Neural progenitor cell (in vitro differentiated cells): ENCODE data around the gene STMN3. TPM values are rescaled to one million over a fixed set of nuclear protein-coding genes. Genes with fewer than 3 reads are reported as not detected.

ENCODE experiments used
- DNase-seq: peaks from one replicate; pipeline ENCODE4 v3.0.0-alpha.2; 2016; ENCODE audit warnings: low spot score
- H2AFZ ChIP-seq: fragments of 200-600 bp; sonication (generic); replicated peaks from 2 replicates; pipeline ENCODE4 v1.6.1; 2016; ENCODE audit warnings: antibody characterized with exemption
- H3F3A ChIP-seq: fragments of 200-600 bp; sonication (generic); 2 replicates; pipeline ENCODE4 v1.6.1; 2016; ENCODE audit warnings: antibody characterized with exemption, low read depth
- H3K27ac ChIP-seq: fragments of 200-600 bp; sonication (generic); 2 replicates; pipeline ENCODE4 v1.5.1; 2016; ENCODE audit warnings: mild to moderate bottlenecking
- H3K27me3 ChIP-seq: fragments of 200-600 bp; sonication (generic); 2 replicates; pipeline ENCODE4 v1.6.1; 2016; ENCODE audit warnings: mild to moderate bottlenecking, moderate library complexity
- H3K36me3 ChIP-seq: fragments of 200-600 bp; sonication (generic); 2 replicates; pipeline ENCODE4 v1.5.1; 2016
- H3K4me1 ChIP-seq: fragments of 200-600 bp; sonication (generic); 2 replicates; pipeline ENCODE4 v1.6.1; 2016; ENCODE audit warnings: mixed run types
- H3K4me2 ChIP-seq: fragments of 200-600 bp; sonication (generic); 2 replicates; pipeline ENCODE4 v1.6.1; 2016
- H3K4me3 ChIP-seq: fragments of 200-600 bp; sonication (generic); 2 replicates; pipeline ENCODE4 v1.5.1; 2016
- H3K79me2 ChIP-seq: fragments of 200-600 bp; sonication (generic); 2 replicates; pipeline ENCODE4 v1.6.1; 2016; ENCODE audit warnings: low read depth
- H3K9ac ChIP-seq: fragments of 200-600 bp; sonication (generic); 2 replicates; pipeline ENCODE4 v1.6.1; 2016
- H3K9me3 ChIP-seq: fragments of 200-600 bp; sonication (generic); 2 replicates; pipeline ENCODE4 v1.5.1; 2016; ENCODE audit warnings: low read depth
- H4K20me1 ChIP-seq: fragments of 200-600 bp; sonication (generic); 2 replicates; pipeline ENCODE4 v1.6.1; 2016; ENCODE audit warnings: low read depth
- H3K27ac Mint-ChIP-seq: 3 replicates; pipeline ENCODE4 v1.8.0; 2021; ENCODE audit warnings: mixed read lengths
- H3K27me3 Mint-ChIP-seq: 2 replicates; pipeline ENCODE4 v1.8.0; 2022; ENCODE audit warnings: low read depth, mild to moderate bottlenecking, inconsistent platforms, moderate library complexity, mixed read lengths; ENCODE audit not compliant: insufficient read depth
- H3K36me3 Mint-ChIP-seq: 3 replicates; pipeline ENCODE4 v1.8.0; 2021; ENCODE audit warnings: mixed read lengths
- H3K4me1 Mint-ChIP-seq: 3 replicates; pipeline ENCODE4 v1.8.0; 2021; ENCODE audit warnings: mixed read lengths
- H3K4me3 Mint-ChIP-seq: 3 replicates; pipeline ENCODE4 v1.8.0; 2021; ENCODE audit warnings: mild to moderate bottlenecking, moderate library complexity, mixed read lengths
- H3K9me3 Mint-ChIP-seq: 3 replicates; pipeline ENCODE4 v1.8.0; 2020; ENCODE audit warnings: mixed read lengths
- CTCF ChIP-seq: fragments of 200-600 bp; sonication (generic); IDR thresholded peaks from 2 replicates; pipeline ENCODE4 v1.5.1; 2017; ENCODE audit warnings: antibody characterized with exemption, mild to moderate bottlenecking
- EZH2 ChIP-seq: fragments of 200-600 bp; sonication (generic); IDR thresholded peaks from 2 replicates; pipeline ENCODE4 v1.6.1; 2017; ENCODE audit warnings: antibody characterized with exemption, mild to moderate bottlenecking, moderate library complexity
- EZH2phosphoT487 ChIP-seq: fragments of 200-600 bp; sonication (generic); IDR thresholded peaks from 2 replicates; pipeline ENCODE4 v1.6.1; 2017; ENCODE audit warnings: antibody characterized with exemption
- total RNA-seq: library from RNA; depleted of rRNA; stranded (reverse); fragments of >200 nt; gene quantifications from 2 replicates; pipeline ENCODE4 v1.2.3, GENCODE V29; 2015; ENCODE audit warnings: low replicate concordance

Gene STMN3
- total RNA-seq, 1 donor from 2014 or later: 3.3 TPM

- TF ChIP-seq CTCF (no peak), EZH2phosphoT487 (no peak), EZH2 (no peak)
- H3K4me1 Mint-ChIP-seq: peaks cover 3% of the 10 kb centered on the region
- DNase-seq: no peak
- no peaks in the 10 kb centered on the region for H3K27me3 ChIP-seq
- H3K27me3 Mint-ChIP-seq: peaks cover 6% of the 10 kb centered on the region
- H3K36me3 Mint-ChIP-seq: peaks cover 2% of the 10 kb centered on the region
- H3K9me3 Mint-ChIP-seq: no peaks in the 10 kb centered on the region
- H3K79me2 ChIP-seq: no peaks in the 10 kb centered on the region
- H3K36me3 ChIP-seq: no peaks in the 10 kb centered on the region
- H3K9me3 ChIP-seq: no peaks in the 10 kb centered on the region
- H4K20me1 ChIP-seq: no peaks in the 10 kb centered on the region
- no peak overlapping the region for H3K4me3 ChIP-seq
- H3K4me2 ChIP-seq: no peak overlapping the region
- no peak overlapping the region for H3K27ac ChIP-seq
- H3K27ac Mint-ChIP-seq: no peak overlapping the region
- no peaks in the 10 kb centered on the region for H3F3A ChIP-seq
- no peak overlapping the region for H3K9ac ChIP-seq
- no peak overlapping the region for H2AFZ ChIP-seq
- H3K4me3 Mint-ChIP-seq: no peak overlapping the region
- H3K4me1 ChIP-seq: no peaks in the 10 kb centered on the region
These were observed 34.4 kb upstream of the STMN3 start for GRCh38 chr20:63687419-63688178.

- Histone ChIP-seq H3K79me2 (no peaks in the 10 kb centered on the region), H2AFZ (no peak overlapping the region), H3K9ac (no peak overlapping the region), H3K4me2 (no peak overlapping the region), H3K4me1 (no peaks in the 10 kb centered on the region), H4K20me1 (no peaks in the 10 kb centered on the region), H3K9me3 (no peaks in the 10 kb centered on the region), H3K36me3 (no peaks in the 10 kb centered on the region), H3F3A (no peaks in the 10 kb centered on the region), H3K27me3 (no peaks in the 10 kb centered on the region), H3K27ac (peak overlapping the region; percentile 58), H3K4me3 (no peak overlapping the region)
- no peaks in the 10 kb centered on the region for H3K9me3 Mint-ChIP-seq
- H3K27ac Mint-ChIP-seq: peak overlapping the region; percentile 72
- TF ChIP-seq EZH2 (no peak), EZH2phosphoT487 (no peak), CTCF (no peak)
- peaks cover 4% of the 10 kb centered on the region for H3K27me3 Mint-ChIP-seq
- DNase-seq: peak; percentile 31
- no peak overlapping the region for H3K4me3 Mint-ChIP-seq
- peaks cover 3% of the 10 kb centered on the region for H3K4me1 Mint-ChIP-seq
- H3K36me3 Mint-ChIP-seq: peaks cover 2% of the 10 kb centered on the region
These were observed 33.5 kb upstream of the STMN3 start for GRCh38 chr20:63686492-63687321.

DNA sequence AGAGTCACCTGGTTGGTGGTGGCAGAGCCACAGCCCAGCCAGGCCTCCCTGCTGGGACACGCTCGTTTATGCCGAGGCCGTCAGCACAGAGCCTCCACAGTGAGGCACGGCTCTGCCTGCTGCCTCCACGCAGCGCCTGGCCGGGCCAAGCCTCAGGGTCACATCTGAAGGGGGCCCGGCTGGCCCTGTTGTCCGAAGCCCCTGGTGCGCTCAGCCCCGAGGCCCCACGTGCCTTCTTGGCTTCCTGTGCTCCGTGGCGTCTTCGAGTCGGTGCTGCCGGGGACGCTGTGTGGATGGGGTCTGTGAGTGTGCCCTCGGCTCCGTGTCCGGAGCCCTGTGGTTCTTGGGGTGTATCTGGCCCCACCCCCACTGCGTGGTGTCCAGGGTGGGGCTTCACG is 32.9 kb upstream of the STMN3 start:
- Histone ChIP-seq H2AFZ (no peak overlapping the region), H3K79me2 (no peaks in the 10 kb centered on the region), H3K36me3 (no peaks in the 10 kb centered on the region), H4K20me1 (no peaks in the 10 kb centered on the region), H3K27me3 (no peaks in the 10 kb centered on the region), H3K4me2 (no peak overlapping the region), H3F3A (no peaks in the 10 kb centered on the region), H3K4me1 (no peaks in the 10 kb centered on the region), H3K4me3 (no peak overlapping the region), H3K9me3 (no peaks in the 10 kb centered on the region), H3K27ac (peak overlapping the region; percentile 58), H3K9ac (no peak overlapping the region)
- Mint-ChIP-seq H3K36me3 (no peaks in the 10 kb centered on the region), H3K4me1 (peaks cover 3% of the 10 kb centered on the region), H3K9me3 (no peaks in the 10 kb centered on the region), H3K27ac (no peak overlapping the region), H3K27me3 (peaks cover 2% of the 10 kb centered on the region), H3K4me3 (no peak overlapping the region)
- DNase-seq: no peak
- no peak for TF ChIP-seq EZH2
- TF ChIP-seq CTCF: no peak
- no peak for TF ChIP-seq EZH2phosphoT487
